ENCODE data around the gene SIM1.

The SIM1 gene

DNA sequence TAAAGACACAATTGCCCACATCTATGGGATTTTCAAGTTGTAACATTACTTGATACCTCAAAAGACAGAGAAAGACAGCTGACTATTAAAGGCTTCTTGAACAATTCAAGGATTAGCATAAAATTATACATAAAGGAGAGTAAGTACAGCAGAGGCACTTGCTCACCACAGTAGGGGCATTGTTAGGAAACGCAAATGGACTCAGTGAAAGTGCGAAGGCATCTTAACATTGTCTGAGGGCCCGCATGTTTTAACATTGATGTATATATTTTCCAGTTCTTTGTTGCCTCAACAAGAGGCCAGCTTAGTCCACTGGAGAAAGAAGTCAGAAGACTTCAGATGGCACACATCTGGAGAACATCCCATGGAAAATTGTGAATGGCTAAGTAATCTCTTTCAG lies 115.4 kb downstream of the SIM1 start:
- no peak for DNase-seq

DNA sequence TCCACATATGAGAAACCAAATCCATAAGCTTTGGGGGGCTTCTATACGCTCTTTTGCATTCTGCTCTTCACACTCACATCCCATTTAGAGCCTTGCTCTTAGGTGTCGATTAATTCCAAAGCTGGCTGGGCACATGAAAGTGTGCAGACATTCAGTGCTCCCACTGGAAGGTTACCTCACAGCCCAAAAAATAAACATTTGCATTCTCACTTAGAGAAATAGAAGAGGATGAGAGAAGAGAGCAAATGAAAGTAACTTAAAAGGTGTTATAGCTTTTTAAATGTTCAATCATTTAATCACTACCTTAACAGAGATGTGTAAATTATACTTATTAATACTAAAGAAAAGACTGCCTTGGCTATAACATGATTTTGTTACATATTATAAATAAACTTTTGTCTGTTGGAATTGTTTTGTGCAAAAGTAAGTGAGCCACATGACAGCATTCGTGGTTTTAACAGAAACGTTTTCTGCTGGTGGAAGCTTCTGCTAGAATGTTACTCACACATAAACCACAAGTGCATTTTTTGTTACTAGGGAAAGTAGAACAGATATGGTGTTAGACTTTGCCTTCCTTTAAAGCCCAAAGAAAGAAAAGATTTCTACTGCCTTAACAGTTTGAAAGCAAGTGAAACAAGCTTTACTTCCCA lies 116.7 kb downstream of the SIM1 start:
- DNase-seq, result no peak

DNA sequence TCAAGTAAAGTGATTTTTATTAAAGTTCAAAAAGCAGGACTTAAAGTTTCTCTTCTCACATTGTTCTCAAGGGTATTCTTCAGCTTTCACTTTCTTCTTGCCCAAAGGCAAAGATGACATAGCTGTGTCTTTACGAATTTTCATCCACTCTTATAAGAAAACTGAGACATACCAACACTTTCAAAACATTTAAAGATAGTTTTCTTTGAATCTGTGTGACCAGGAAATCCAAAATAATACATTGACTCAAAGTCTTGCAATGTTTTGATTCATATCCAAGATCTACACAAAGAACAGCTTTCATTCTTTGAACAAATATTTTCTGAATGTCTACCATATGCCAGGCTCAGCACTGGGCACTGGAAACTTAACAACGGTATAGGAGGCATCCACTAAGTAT lies 117.9 kb downstream of the SIM1 start:
- no peak for DNase-seq

DNA sequence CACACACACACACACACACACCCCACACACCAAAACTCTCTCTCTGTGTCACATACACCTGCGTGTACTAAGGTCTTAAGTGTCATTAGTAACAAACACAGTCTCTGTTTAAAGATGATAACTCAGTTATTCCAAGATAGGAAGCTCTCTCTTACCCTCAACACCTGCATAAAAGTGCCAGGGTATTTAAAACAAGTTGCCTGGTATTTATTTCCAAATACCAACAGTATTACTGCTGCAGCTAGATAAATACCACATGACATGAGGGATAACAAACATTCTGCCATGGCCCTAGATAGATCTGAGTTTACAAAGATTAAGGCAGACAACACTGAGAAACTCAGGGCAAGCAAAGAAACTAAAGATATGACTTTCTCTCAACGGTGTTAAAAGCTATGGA lies 118.5 kb downstream of the SIM1 start:
- no peak for DNase-seq

DNA sequence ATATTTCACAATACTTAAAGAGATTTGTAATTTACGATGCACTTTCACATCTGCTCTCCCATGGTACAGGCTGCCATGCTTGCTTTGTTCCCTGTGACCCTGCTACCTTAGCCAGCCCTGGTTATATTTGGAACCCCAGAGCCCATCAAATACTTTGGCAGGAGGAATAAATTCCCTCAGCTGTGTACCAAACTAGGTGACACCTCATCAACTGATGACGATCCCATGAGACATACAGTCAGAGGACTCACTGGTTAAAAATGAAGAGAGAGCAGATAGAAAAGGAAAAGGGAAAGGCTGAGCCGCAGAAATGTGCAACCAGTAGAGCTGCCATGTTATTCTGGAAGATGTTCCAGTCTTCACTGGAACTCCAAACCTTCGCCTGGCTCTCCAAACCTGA lies 120.0 kb downstream of the SIM1 start:
- DNase-seq, result no peak

DNA sequence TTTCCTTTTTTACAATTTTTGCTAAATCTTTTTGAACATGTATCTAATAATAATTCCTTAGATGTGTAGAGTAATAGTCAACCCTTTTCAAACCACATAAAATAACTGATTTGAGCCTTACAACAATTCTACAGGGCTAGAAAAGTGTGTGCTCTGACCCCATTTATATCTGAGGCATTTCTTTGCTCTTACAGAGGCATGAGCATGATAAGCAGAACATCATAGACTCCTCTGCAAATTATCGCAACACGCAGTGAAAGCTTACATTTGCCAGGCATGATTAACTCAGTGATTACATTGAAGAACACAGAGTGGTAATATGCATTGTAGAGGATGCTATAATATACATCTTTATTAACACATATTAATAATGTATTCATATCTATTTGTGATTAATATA lies 120.4 kb downstream of the SIM1 start:
- DNase-seq, result no peak

DNA sequence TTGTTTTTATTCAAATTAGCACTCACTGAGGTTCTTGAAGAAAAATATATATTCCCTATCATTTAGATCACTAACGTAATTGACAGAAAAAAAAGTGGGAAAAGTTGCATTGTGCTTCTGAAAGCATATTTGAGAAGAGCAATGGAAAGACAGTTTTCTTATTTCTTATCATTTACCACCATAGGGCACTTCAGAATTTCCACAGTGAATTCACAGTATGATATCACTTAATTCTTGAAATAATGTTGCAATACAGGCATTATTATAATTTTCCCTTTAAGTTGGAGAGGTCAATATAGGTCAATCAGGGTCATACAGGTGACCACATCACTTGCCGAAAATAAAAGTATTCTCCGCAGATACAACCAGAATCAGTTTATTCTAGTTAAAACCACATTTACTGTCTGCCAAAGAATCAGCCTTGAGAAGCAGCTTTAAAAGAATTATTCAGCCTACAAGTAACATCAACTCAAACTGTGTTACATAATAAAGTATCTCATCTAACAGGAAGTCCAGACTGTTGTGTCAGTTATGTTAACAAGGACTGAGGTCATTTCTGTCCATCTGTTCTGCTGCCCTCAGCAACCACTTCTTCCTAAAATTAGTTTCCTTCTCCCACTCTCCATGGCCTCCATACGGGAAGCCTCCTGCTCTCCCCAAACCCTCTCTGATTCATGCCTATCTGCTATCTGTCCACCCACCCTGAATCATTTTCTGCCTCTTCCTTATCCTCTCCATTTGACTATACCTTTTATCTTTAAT lies 121.2 kb downstream of the SIM1 start:
- no peak for DNase-seq

DNA sequence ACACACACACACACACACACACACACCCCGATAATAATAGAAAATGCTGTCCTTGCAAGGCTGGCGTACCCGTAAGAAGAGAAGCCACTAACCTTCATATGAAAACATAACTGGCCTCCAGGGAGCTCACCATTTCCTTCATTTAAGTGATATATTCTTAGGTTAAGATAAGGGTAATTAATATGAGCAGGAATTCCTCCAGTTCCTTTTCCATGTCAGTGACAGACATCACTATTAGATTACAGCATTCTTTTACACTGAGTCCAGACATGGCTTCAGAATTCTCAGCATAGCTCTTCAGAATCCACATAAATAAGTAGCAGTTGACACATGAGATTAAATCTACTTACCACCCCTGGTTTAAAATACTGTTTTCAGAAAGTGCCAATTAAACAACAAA lies 121.9 kb downstream of the SIM1 start:
- no peak for DNase-seq

DNA sequence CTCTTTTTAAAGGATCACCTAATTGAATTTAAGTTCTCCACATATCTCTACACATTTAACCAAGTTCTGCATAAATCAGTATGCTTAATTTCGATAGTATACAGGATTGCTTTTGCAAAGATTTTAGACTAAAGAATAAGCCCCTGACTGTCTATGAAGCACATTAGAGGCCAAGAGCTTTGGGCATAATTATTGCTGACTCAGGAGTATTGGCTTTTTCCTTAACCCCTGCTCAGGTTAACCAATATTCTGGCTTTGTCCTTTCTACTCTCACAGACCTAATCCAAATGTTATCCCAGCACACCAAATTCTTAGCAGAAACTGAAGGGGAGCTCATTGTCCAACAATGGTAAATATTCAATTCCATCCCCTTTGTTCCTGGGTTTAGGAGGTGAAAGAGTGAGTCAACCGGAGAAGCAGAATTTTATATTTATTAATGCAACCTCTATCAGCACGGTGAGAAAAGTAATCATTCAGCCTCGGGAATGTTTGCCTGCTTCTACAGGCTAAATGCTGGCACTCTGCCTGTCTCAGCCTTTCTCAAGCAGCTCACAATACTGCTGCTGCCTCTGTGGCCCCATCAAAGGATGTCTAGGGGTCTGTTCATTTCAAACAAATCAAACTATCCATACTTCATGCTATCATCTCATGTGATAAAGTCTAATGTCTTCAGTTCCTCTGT lies 125.0 kb downstream of the SIM1 start:
- no peak for DNase-seq

DNA sequence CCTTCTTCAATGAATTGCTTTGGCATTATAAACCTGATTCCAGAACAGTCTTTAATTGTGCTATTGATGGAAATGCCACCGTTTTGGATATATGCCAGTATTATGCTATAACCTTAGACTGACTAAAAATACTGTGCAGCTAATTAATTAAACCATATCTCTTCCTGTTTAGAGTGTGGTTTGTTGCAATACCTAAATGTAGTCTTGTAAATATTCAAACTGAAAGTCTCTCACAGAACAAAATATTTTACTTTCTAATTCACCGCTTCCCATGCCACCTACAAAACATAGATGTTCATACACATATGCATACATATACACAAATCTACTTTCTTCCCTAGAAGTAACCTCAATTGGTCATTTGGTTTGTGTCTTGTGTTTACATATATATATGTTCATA lies 126.6 kb downstream of the SIM1 start:
- DNase-seq, result no peak

DNA sequence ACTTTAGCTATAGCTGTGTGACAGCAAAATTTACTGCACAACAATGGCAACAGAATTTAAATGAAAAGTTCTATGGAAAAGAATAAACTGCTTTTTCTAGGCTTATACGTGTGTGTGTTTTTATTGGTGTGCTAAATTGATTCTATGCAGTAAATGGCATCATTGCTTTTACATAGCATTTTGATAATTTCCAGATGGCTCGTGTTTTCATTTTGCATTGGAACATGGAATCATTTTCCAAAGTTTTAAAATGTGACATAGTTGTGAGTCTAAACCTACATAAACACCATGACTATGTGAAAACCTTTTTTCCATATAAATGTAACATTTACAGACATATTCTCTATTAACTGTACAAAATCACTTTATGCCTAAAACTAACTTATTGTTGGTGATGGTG lies 127.8 kb downstream of the SIM1 start:
- DNase-seq, result no peak

DNA sequence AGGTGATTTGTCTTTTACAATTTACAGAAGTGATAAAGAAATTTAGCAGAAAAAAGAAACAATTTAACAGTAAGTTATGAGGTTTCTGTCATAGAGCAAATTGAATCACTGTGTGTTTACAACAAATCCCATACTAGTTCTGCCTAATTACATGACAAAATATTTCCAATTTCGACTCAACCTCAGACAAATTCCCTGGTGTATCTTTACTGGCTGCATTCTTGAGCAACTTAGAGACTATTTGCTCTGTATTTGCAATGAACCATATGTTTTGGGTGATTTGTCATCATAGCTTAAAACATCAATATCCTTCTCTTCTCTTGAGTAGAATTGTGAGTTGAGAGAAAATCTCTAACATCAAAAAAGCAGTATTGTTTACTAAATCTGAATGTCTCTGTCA lies 128.7 kb downstream of the SIM1 start:
- no peak for DNase-seq

Data from CD4-positive, alpha-beta T cell treated with Interleukin-10 for 1 hour (primary cell).